ENCODE data around the gene EYA2. TPM values are rescaled to one million over a fixed set of nuclear protein-coding genes. Genes with fewer than 3 reads are reported as not detected.

EYA2 gene
- total RNA-seq, 2 donors from 2014 or later: 3.5 to 3.8 TPM

DNA sequence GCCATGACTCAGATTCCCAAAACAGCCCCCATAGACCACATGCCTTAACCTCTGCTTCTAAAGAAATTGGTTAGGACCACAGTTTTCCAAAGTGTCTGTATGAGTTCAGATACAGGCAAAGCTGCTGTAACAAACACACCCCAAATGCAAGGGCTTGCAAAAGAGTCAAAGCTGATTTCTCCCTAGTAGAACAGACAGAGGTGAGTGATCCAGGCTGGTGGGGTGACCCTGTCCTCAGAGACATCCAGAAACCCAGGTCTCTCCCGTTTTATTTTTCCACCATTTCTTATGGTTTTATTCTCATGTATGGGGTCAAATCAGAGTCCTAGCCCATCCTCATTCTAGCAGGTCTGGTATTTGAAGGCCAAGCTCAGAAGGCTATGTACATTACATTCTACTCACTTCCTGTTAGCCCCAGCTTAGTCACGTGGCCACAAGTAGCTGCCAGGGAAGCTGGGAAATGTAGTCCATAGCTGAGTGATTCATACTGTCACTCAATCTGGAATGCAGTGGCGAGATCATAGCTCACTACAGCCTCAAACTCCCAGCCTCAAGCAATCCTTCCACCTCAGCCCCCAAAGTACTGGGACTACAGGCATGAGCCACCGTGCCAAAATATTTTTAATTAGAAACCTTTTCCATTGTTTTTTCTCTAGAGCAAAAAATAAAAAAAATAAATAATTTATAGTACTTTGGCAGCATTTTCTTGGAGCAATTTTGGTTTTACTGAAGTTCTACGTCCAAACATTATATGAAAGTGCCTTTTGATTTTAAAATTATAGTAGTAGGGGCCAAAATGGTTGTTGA is 286.6 kb downstream of the EYA2 start:
- H3K36me3 ChIP-seq: no peaks in the 10 kb centered on the region
- DNase-seq (ENCODE audit: low spot score): no peak
- TF ChIP-seq, protein P1, sequence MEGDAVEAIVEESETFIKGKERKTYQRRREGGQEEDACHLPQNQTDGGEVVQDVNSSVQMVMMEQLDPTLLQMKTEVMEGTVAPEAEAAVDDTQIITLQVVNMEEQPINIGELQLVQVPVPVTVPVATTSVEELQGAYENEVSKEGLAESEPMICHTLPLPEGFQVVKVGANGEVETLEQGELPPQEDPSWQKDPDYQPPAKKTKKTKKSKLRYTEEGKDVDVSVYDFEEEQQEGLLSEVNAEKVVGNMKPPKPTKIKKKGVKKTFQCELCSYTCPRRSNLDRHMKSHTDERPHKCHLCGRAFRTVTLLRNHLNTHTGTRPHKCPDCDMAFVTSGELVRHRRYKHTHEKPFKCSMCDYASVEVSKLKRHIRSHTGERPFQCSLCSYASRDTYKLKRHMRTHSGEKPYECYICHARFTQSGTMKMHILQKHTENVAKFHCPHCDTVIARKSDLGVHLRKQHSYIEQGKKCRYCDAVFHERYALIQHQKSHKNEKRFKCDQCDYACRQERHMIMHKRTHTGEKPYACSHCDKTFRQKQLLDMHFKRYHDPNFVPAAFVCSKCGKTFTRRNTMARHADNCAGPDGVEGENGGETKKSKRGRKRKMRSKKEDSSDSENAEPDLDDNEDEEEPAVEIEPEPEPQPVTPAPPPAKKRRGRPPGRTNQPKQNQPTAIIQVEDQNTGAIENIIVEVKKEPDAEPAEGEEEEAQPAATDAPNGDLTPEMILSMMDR (IDR thresholded peaks at IDR 0.05): no peak
- no peaks in the 10 kb centered on the region for H3K27me3 ChIP-seq (replicated peaks; ENCODE audit: insufficient read depth)
- no peaks in the 10 kb centered on the region for H3K9me3 ChIP-seq
- no peak overlapping the region for H3K4me3 ChIP-seq
- H3K4me1 ChIP-seq (ENCODE audit: control insufficient read depth in 1 of 2, low read depth in 2 of 2): no peaks in the 10 kb centered on the region
- no peak for ATAC-seq (ENCODE audit: insufficient number of reproducible peaks, low FRiP score, low read depth)
- H3K27ac ChIP-seq: no peak overlapping the region

DNA sequence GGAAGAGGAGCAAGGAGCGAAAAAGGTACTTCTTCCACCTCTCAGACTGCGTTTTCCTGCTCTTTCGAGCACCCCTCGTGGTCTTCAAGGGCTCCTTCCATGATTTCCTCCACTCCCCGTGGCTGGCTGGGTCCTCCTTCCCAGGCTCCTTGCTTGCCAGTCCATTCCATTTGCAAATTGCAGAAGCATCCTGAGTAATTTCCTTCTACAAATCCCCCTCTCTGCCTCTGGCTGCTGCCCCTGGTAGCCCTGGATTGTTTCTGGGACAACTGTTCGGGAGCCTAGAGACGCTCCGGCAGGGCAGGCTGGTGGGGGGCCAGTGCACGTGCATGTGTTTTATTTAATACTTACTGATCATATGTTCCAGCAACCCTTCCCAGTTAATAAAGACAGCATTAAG is 288.7 kb downstream of the EYA2 start:
- H3K4me3 ChIP-seq: no peak overlapping the region
- no peaks in the 10 kb centered on the region for H3K27me3 ChIP-seq (replicated peaks; ENCODE audit: insufficient read depth)
- ATAC-seq (ENCODE audit: insufficient number of reproducible peaks, low FRiP score, low read depth) (no peak), DNase-seq (ENCODE audit: low spot score) (no peak)
- H3K4me1 ChIP-seq (ENCODE audit: control insufficient read depth in 1 of 2, low read depth in 2 of 2): peaks cover 0 to 4% of the 10 kb centered on the region in 2 donors
- TF ChIP-seq, protein P1 (IDR thresholded peaks at IDR 0.05): no peak
- H3K9me3 ChIP-seq: no peaks in the 10 kb centered on the region
- no peak overlapping the region for H3K27ac ChIP-seq
- H3K36me3 ChIP-seq: no peaks in the 10 kb centered on the region

DNA sequence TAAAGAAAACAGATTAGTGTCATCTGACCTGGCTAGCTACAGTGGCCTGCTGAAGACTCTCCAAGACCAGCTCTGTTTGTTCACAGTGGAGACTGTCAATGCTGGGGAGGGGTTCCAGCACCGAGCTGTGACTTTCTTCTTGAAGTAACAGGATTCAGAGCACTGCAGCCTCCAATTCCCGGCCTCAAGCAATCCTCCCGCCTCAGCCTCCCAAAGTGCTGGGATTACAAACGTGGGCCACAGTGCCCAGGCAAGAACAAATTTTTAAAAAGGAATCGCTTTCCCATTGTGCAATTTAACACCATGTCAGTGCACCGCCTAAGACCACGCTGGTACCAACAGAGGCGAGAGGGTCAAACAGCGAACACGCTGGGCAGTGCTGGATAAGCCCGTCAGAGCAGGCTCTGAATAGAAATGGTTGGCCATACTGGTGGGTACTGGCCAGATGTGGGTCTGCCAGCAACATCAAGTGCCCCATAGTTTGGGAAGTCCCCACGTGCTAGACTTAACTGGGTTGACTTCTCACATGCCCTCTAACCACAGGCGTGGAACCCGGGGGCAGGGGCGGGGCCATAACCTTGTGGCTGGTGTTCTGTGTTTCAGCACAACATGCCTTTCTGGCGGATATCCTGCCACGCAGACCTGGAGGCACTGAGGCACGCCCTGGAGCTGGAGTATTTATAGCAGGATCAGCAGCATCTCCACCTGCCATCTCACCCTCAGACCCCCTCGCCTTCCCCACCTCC is 293.0 kb downstream of the EYA2 start:
- TF ChIP-seq, protein P1 (IDR thresholded peaks at IDR 0.05): no peak
- DNase-seq (ENCODE audit: low spot score) (no peak), ATAC-seq (ENCODE audit: insufficient number of reproducible peaks, low FRiP score, low read depth) (no peak)
- Histone ChIP-seq H3K4me1 (ENCODE audit: control insufficient read depth in 1 of 2, low read depth in 2 of 2) (peaks cover 4 to 16% of the 10 kb centered on the region in 2 donors), H3K27ac (no peak overlapping the region), H3K9me3 (no peaks in the 10 kb centered on the region), H3K36me3 (no peaks in the 10 kb centered on the region), H3K27me3 (replicated peaks; ENCODE audit: insufficient read depth) (no peaks in the 10 kb centered on the region), H3K4me3 (no peak overlapping the region)

DNA sequence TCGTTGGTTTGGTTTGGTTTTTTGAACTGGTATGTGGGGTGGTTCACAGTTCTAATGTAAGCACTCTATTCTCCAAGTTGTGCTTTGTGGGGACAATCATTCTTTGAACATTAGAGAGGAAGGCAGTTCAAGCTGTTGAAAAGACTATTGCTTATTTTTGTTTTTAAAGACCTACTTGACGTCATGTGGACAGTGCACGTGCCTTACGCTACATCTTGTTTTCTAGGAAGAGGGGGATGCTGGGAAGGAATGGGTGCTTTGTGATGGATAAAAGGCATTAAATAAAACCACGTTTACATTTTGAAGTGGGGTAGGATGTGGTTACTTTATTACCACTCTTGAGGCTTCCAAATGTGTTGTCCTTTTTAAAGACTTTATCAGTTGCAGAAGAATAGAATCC is 293.9 kb downstream of the EYA2 start:
- H3K27me3 ChIP-seq (replicated peaks; ENCODE audit: insufficient read depth): no peaks in the 10 kb centered on the region
- ATAC-seq (ENCODE audit: insufficient number of reproducible peaks, low FRiP score, low read depth) (no peak), DNase-seq (ENCODE audit: low spot score) (no peak)
- H3K4me1 ChIP-seq (ENCODE audit: control insufficient read depth in 1 of 2, low read depth in 2 of 2): peaks cover 4 to 16% of the 10 kb centered on the region in 2 donors
- peak overlapping the region; percentile 56 for H3K4me3 ChIP-seq
- TF ChIP-seq, protein P1 (IDR thresholded peaks at IDR 0.05): no peak
- H3K9me3 ChIP-seq: no peaks in the 10 kb centered on the region
- no peaks in the 10 kb centered on the region for H3K36me3 ChIP-seq
- H3K27ac ChIP-seq: no peak overlapping the region

DNA sequence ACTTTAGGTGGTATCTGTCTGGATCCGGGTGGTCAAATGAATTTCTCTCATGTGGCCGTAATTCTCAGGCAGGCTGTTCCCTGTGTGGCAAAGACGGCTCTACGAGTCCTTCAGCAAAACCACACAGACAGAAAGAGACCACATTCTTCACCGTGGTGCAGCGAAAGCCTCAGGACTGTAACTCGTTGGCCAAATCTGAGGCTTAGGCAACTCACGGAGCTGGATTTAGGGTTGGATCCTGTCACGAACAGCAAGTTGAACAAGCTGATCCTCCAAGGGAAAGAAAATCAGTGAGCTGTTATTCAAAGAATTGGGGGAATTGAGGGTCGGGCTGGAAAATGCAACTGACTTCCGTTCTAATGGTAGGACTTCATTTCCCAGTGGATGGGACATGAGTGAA is 294.4 kb downstream of the EYA2 start:
- TF ChIP-seq, protein P1 (IDR thresholded peaks at IDR 0.05): no peak
- no peaks in the 10 kb centered on the region for H3K36me3 ChIP-seq
- DNase-seq (ENCODE audit: low spot score) (no peak), ATAC-seq (ENCODE audit: insufficient number of reproducible peaks, low FRiP score, low read depth) (no peak)
- peaks cover 4 to 16% of the 10 kb centered on the region in 2 donors for H3K4me1 ChIP-seq (ENCODE audit: control insufficient read depth in 1 of 2, low read depth in 2 of 2)
- no peaks in the 10 kb centered on the region for H3K27me3 ChIP-seq (replicated peaks; ENCODE audit: insufficient read depth)
- no peaks in the 10 kb centered on the region for H3K9me3 ChIP-seq
- H3K4me3 ChIP-seq: peak overlapping the region; percentile 56
- no peak overlapping the region for H3K27ac ChIP-seq

Data from thoracic aorta (tissue), 2 donors.